Measurements from ENCODE around the gene PATZ1. TPM values are rescaled to one million over a fixed set of nuclear protein-coding genes. Genes with fewer than 3 reads are reported as not detected.

PATZ1 gene, protein sequence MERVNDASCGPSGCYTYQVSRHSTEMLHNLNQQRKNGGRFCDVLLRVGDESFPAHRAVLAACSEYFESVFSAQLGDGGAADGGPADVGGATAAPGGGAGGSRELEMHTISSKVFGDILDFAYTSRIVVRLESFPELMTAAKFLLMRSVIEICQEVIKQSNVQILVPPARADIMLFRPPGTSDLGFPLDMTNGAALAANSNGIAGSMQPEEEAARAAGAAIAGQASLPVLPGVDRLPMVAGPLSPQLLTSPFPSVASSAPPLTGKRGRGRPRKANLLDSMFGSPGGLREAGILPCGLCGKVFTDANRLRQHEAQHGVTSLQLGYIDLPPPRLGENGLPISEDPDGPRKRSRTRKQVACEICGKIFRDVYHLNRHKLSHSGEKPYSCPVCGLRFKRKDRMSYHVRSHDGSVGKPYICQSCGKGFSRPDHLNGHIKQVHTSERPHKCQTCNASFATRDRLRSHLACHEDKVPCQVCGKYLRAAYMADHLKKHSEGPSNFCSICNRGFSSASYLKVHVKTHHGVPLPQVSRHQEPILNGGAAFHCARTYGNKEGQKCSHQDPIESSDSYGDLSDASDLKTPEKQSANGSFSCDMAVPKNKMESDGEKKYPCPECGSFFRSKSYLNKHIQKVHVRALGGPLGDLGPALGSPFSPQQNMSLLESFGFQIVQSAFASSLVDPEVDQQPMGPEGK
- 12.1 and 14.1 TPM in 2 replicates for total RNA-seq

DNA sequence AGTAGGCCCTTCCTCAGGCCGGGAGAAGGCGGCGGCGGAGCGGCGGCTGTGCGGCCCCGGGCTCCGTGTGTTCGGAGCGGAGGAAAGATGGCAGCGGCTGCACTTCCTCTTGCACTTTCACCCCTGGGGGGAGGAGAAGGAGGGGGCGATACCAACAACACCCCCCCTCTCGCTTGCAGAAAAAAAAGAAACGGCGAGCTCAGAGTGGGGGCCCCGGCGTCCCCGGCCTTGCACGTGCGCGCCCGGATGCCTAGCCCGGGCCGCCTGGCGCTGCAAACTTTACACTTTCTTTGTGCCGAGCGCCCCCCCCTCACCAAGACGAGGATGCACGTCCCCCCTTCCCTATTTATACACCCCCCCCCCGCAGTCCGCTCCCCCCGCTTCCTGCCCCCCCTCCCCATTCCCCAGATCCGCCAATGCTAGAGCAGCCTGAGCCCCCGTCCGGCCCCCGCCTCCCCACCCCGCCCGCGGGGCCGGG, at the start of gene PATZ1:
TSS of gene PATZ1 (minus strand) at position 92 of the 478 bp plus-strand sequence. CDS start 744 bp downstream, outside the sequence.

DNA sequence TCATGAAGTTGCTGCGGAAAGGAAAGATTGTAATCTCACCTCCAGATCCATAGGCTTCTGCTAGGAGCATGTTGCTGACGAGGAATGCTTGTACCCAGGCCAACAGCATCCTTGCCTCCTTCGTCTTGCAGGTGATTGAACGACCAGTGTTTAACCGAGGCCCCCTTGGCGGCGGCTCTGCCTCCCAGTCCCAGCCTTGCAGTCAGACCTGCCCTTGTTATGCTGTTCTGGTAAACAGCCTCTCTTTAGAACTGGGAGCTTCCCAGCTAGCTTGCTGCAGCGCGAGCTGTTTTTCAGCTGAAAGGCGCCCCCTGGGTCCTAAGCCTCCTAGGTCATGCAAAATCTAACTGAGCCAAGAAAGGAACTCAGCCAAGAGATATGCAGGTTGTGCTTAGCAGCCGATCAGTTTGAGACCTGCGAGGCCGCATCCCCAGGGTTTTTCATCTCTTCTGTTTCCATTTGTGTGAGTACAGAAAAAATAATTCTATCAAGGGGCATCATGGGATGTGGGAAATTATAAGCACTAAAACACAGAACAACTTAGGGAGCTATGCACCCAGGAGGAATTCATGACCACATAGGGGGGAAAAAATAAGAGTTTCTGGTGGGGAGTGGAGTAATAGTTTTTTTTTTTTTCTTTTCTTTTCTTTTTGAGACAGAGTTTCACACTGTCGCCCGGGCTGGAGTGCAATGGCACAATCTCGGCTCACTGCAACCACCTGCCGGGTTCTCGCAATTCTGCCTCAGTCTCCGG, 53.7 kb downstream of the PATZ1 start, which contains the start of gene PIK3IP1:
TSS of gene PIK3IP1 (minus strand) at position 253 of the 754 bp plus-strand sequence. CDS start at position 109, 144 bp downstream.

Small RNAs within 50 kb of the gene (small RNA-seq; reads per million reads assigned to genes)
- gene RNA5SP496: not detected
- not detected for gene RNU6-338P

Other genes starting within 250 kb of the PATZ1 start
- 147 and 160 TPM in 2 replicates for gene SELENOM, start 238.8 kb downstream of the PATZ1 start, total RNA-seq
- 0.13 TPM in 1 of 2 replicates, not detected in the other for gene INPP5J, start 223.4 kb downstream of the PATZ1 start, total RNA-seq
- not detected in 2 replicates for gene PLA2G3, start 205.8 kb downstream of the PATZ1 start, total RNA-seq
- 37.8 and 39.2 TPM in 2 replicates for gene RNF185, start 186.2 kb downstream of the PATZ1 start, total RNA-seq
- gene LIMK2, start 134.0 kb downstream of the PATZ1 start, total RNA-seq: 16.1 and 19.2 TPM in 2 replicates
- 20.6 and 22.0 TPM in 2 replicates for gene PIK3IP1, start 53.9 kb downstream of the PATZ1 start, total RNA-seq
- 87.5 and 91.8 TPM in 2 replicates for gene DRG1, start 53.3 kb upstream of the PATZ1 start, total RNA-seq
- 12.9 and 14.1 TPM in 2 replicates for gene EIF4ENIF1, start 143.5 kb upstream of the PATZ1 start, total RNA-seq
- gene SFI1, start 150.2 kb upstream of the PATZ1 start, total RNA-seq: 13.7 and 13.8 TPM in 2 replicates